Left ventricle myocardium inferior (tissue), 1 donor: ENCODE data around the gene TYK2. TPM values are rescaled to one million over a fixed set of nuclear protein-coding genes. Genes with fewer than 3 reads are reported as not detected.
A peak's percentile ranks its signal among the peaks of the same experiment; 100 is the strongest.

ENCODE experiments used
- DNase-seq: peaks from one replicate; pipeline ENCODE4 v3.0.0-alpha.2; 2020
- H3K27ac ChIP-seq: fragments of 200-600 bp; replicated peaks from 2 replicates; pipeline ENCODE4 v1.8.0; 2021
- H3K27me3 ChIP-seq: fragments of 200-600 bp; 2 replicates; pipeline ENCODE4 v1.8.0; 2021; ENCODE audit warnings: low read depth
- H3K36me3 ChIP-seq: fragments of 200-600 bp; 2 replicates; pipeline ENCODE4 v1.8.0; 2021
- H3K4me1 ChIP-seq: fragments of 200-600 bp; 2 replicates; pipeline ENCODE4 v1.8.0; 2021
- H3K4me3 ChIP-seq: fragments of 200-600 bp; 2 replicates; pipeline ENCODE4 v1.8.0; 2021; ENCODE audit warnings: mild to moderate bottlenecking, moderate library complexity
- H3K9me3 ChIP-seq: fragments of 200-600 bp; replicated peaks from 2 replicates; pipeline ENCODE4 v1.8.0; 2021
- intact Hi-C: fragments of 100-400 bp; cut with micrococcal nuclease; formaldehyde crosslinking; loops from one replicate; pipeline ENCODE4 v1.11.0; 2022
- total RNA-seq: library from RNA; stranded (reverse); fragmentation: NEBNext Ultra II Directional; extraction: Animal tissue kit (Norgen Biotek cat#: 25700); gene quantifications from one replicate; pipeline ENCODE4 v1.2.1, GENCODE V29; 2021
- TF ChIP-seq, protein P1 (sequence below): fragments of 200-600 bp; IDR thresholded peaks from 2 replicates; pipeline ENCODE4 v1.8.0; 2021; ENCODE audit warnings: antibody characterized with exemption, mild to moderate bottlenecking, borderline replicate concordance
- donor health status: DM: no; HTN: yes; CAD: no; lungs with severe emphysema.

The TYK2 gene
- total RNA-seq, 1 donor from 2014 or later, result 55.1 TPM

DNA sequence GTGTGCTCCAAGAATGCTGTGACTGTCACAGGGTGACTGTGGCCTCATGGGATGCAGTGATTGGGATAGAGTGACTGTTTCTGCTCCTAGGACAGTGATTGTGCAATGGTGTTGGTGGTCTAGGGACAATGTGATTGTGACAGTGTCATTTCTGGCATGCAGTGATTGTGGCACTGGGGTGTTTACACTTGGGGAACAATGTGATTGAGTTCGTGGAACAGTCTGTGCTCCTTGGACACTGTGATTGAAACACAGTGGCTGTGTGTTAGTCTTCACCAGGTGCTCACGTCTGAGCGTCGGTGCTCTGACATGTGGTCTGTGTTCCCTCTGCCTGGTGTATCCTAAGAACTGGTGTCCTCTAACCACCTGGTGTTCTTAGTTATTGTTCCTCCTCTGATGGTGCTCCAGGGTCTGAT, 41.7 kb upstream of the TYK2 start:
- no peak for DNase-seq
- H3K27me3 ChIP-seq, result peaks cover 84% of the 10 kb centered on the region
- intact Hi-C loops, result no loop called here

DNA sequence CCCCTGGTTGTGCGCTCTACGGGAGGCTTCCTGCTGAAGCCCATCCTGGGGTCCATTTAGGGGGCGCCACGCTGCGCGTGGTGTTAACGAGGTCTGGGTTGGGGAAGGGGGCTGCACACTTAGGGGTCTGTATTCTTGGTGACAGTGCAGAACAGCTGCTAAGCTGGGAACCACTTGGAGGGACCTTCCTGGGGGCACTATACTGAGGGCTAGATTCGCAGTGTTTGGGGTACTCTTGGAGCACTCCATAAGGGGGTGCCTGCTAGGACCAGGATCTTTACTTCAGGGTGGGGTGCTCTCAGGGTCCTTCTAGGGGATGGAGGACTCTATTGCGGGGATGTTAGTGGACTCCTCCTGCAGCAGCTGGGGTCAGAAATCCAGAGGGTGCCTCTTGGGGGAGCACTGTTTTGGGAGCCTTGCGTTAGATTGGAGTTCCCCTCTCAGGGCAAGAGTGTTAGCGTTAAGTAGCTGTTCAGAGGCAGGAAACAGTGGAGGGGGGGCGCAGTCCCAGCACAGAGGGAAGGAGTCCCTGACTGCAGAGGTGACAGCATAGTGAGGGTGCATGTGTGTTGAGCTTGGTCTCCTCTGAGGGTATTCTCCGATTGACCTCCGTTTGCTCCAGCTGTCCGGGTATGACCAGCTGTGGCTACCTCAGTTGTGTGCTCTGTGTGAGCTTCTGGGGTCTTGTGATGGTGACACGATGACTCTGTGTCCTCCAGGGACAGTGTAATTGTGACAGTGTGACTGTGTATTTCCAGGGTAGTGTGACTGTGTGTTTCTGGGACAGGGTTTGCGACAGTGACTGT, 41.1 kb upstream of the TYK2 start:
- H3K27me3 ChIP-seq, result peaks cover 91% of the 10 kb centered on the region
- DNase-seq, result no peak
- peak overlapping the region; percentile 50 for H3K4me3 ChIP-seq
- TF ChIP-seq, protein P1, sequence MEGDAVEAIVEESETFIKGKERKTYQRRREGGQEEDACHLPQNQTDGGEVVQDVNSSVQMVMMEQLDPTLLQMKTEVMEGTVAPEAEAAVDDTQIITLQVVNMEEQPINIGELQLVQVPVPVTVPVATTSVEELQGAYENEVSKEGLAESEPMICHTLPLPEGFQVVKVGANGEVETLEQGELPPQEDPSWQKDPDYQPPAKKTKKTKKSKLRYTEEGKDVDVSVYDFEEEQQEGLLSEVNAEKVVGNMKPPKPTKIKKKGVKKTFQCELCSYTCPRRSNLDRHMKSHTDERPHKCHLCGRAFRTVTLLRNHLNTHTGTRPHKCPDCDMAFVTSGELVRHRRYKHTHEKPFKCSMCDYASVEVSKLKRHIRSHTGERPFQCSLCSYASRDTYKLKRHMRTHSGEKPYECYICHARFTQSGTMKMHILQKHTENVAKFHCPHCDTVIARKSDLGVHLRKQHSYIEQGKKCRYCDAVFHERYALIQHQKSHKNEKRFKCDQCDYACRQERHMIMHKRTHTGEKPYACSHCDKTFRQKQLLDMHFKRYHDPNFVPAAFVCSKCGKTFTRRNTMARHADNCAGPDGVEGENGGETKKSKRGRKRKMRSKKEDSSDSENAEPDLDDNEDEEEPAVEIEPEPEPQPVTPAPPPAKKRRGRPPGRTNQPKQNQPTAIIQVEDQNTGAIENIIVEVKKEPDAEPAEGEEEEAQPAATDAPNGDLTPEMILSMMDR, result no peak
- peaks cover 49% of the 10 kb centered on the region for H3K4me1 ChIP-seq
- H3K27ac ChIP-seq, result no peak overlapping the region
- H3K36me3 ChIP-seq, result no peaks in the 10 kb centered on the region
- no peaks in the 10 kb centered on the region for H3K9me3 ChIP-seq
- intact Hi-C loops, result no loop called here

More for the DNA sequence above, 41.7 kb upstream of the TYK2 start:
- TF ChIP-seq, protein P1, result no peak
- H3K4me1 ChIP-seq, result peaks cover 43% of the 10 kb centered on the region
- no peaks in the 10 kb centered on the region for H3K36me3 ChIP-seq
- H3K4me3 ChIP-seq, result no peak overlapping the region
- H3K27ac ChIP-seq, result no peak overlapping the region
- H3K9me3 ChIP-seq, result no peaks in the 10 kb centered on the region

DNA sequence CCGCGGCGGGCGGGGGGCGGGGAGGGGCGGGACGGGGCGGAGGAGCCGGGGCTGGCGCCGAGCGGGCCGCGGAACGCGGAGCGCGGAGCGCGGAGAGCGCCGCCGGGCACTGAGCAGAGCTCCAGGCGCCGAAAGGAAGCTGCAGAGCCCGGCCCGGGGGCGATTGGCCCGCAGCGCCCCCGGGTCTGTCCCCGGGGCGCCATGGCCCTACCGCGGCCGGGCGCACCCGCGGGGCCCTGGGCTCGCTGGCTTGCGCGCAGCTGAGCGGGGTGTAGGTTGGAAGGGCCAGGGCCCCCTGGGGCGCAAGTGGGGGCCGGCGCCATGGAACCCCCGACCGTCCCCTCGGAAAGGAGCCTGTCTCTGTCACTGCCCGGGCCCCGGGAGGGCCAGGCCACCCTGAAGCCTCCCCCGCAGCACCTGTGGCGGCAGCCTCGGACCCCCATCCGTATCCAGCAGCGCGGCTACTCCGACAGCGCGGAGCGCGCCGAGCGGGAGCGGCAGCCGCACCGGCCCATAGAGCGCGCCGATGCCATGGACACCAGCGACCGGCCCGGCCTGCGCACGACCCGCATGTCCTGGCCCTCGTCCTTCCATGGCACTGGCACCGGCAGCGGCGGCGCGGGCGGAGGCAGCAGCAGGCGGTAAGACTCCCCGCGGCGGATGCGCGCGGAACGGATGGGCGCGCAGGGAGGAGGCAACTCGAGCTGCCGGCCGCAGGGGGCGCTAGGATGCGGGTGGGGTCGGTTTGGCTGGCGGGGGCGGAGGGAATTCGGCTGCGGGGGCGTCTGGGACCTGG, 40.3 kb upstream of the TYK2 start, which contains the start of gene PDE4A:
PDE4A (plus strand) TSS at position 95 of the 796 bp plus-strand sequence; CDS start at position 322, 227 bp downstream.
- Histone ChIP-seq H3K27me3 (peaks cover 95% of the 10 kb centered on the region), H3K9me3 (no peaks in the 10 kb centered on the region), H3K27ac (no peak within 1 kb of the TSS), H3K4me3 (peak within 1 kb of the TSS; percentile 50), H3K36me3 (no peaks in the 10 kb centered on the region), H3K4me1 (peaks cover 57% of the 10 kb centered on the region)
- intact Hi-C loops, result no loop called here
- TF ChIP-seq, protein P1, result peak; percentile 16
- no peak for DNase-seq

DNA sequence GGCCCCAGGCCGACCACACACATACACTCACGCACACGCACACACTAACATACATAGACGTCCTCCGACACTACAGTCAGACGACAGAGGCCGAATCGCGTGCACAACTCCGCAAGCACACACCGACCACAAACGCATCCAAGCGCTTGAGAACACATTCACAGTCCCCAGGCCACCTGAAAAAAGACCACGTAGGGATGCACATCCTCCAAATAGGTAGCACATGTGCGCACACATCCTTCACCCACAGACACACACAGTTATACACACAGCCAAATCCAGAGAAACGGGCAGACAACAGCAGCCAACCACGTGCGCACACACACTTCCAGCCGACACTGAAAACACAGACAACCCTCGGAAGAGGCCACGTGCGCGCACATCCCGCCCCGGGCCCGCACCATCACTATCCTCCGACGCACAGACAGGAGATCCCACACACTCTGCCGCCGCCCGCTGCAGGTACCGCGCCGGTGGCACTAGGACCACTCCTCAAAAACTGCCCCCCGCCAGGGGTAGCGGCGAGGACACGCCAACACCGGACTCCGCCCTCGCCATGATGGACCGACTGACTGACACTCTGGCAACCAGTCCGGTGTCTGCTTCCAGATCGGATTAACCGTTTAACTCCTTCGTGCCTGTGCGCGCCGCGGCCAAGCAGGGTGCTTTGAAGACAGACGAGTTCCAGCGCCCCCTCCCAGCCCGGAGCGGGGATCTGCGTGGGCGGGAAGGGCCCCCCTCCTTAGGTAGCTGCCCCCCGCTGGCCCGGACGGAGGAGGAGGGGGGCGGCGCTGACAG, 39.5 kb upstream of the TYK2 start:
- no peaks in the 10 kb centered on the region for H3K9me3 ChIP-seq
- H3K36me3 ChIP-seq, result no peaks in the 10 kb centered on the region
- H3K4me3 ChIP-seq, result peak overlapping the region; percentile 50
- TF ChIP-seq, protein P1, result no peak
- H3K4me1 ChIP-seq, result peaks cover 57% of the 10 kb centered on the region
- H3K27me3 ChIP-seq, result peaks cover 88% of the 10 kb centered on the region
- no peak overlapping the region for H3K27ac ChIP-seq
- intact Hi-C loops, result no loop called here
- no peak for DNase-seq

DNA sequence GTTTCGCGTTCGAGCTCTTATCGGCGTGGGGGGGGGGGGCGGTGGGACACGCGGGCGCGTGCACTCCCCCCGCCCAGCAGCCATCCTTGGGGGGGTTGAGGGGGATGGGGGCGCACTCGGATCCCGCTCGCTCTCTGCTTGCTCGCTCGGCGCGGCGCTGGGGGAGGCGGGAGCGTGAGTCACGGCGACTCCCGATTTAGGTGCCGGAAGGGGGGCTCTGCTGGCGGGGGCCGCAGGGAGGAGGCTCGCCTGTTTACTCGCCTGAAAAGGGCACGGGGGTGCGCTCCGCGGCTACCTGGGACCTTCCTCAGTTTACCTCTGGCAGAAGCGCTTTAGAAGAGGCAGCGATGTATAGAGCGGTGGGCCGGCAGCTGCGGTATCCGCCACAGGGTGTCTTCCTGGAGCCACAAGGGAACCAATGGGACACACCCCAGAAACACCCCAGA, 38.9 kb upstream of the TYK2 start:
- Histone ChIP-seq H3K9me3 (no peaks in the 10 kb centered on the region), H3K36me3 (no peaks in the 10 kb centered on the region), H3K27ac (no peak overlapping the region), H3K4me3 (peak overlapping the region; percentile 50), H3K27me3 (peaks cover 83% of the 10 kb centered on the region), H3K4me1 (peaks cover 51% of the 10 kb centered on the region)
- intact Hi-C loops, result no loop called here
- TF ChIP-seq, protein P1, result no peak
- no peak for DNase-seq
